HepG2 (cell line): ENCODE results near the gene CLEC7A. TPM values are rescaled to one million over a fixed set of nuclear protein-coding genes. Genes with fewer than 3 reads are reported as not detected.

Experiments used
- ATAC-seq: fragments of 200-7000 bp; cut with Tn5 transposase; 3 replicates; pipeline ENCODE4 v1.9.1; 2020; ENCODE audit warnings: mild to moderate bottlenecking, moderate library complexity
- BruUV-seq: library from RNA; stranded (reverse); fragments of 400-500 nt; replicated peaks from 2 replicates; lab custom pipeline; 2021; lab: Mats Ljungman, UMichigan
- CTCF ChIA-PET: fragments of 300-600 bp; formaldehyde crosslinking; extraction: SDS; loops from one replicate; lab custom pipeline; 2021; ENCODE audit warnings: low total read pairs, inconsistent platforms, low intra/inter-chr PET ratio; lab: Yijun Ruan, JAX
- POLR2A ChIA-PET: fragments of 350-600 bp; sonication (Branson Sonifier 250); formaldehyde crosslinking; loops from one replicate; lab custom pipeline; 2020; ENCODE audit warnings: antibody characterized with exemption, inconsistent platforms; lab: Yijun Ruan, JAX
- DNase-seq: peaks from one replicate; pipeline ENCODE4 v3.0.0-alpha.2; 2015; ENCODE audit warnings: low spot score
- FAIRE-seq: peaks from 3 replicates; lab custom pipeline; 2011; peaks lifted over from hg19 to GRCh38; lab: Jason Lieb, UNC
- H2AFZ ChIP-seq: one replicate; pipeline ENCODE4 v1.6.1; 2011; ENCODE audit warnings: low read length, inconsistent platforms
- H3K27ac ChIP-seq: fragments of 300-600 bp; 3 replicates; pipeline ENCODE4 v1.8.0; 2011; ENCODE audit warnings: mixed run types, mild to moderate bottlenecking, mixed read lengths, low read length, inconsistent platforms; ENCODE audit not compliant: insufficient read depth; ENCODE audit errors: extremely low read length
- H3K27me3 ChIP-seq, 2 experiments: fragments of 200-600 bp in 1 of 2; 2 replicates in 1 of 2; 3 replicates in 1 of 2; pipeline versions ENCODE4 v1.6.0 to v1.8.0; 2011; ENCODE audit warnings: low read length in 2 of 2, mild to moderate bottlenecking in 2 of 2, moderate library complexity in 2 of 2, inconsistent platforms in 1 of 2; ENCODE audit not compliant: insufficient read depth in 2 of 2, control insufficient read depth in 1 of 2
- H3K36me3 ChIP-seq, 2 experiments: fragments of 200-600 bp in 1 of 2; replicated peaks in 1 of 2; 2 replicates in 1 of 2; 3 replicates in 1 of 2; pipeline versions ENCODE4 v1.5.1 to v1.8.0; 2011; ENCODE audit warnings: low read length in 2 of 2, inconsistent platforms in 1 of 2; ENCODE audit not compliant: insufficient read depth in 2 of 2, control insufficient read depth in 1 of 2
- H3K4me1 ChIP-seq: 2 replicates; pipeline ENCODE4 v1.5.1; 2012; ENCODE audit warnings: low read length, inconsistent platforms; ENCODE audit not compliant: insufficient read depth
- H3K4me2 ChIP-seq: 2 replicates; pipeline ENCODE4 v1.6.0; 2011; ENCODE audit warnings: low read depth, low read length, inconsistent platforms
- H3K4me3 ChIP-seq, 3 experiments: fragments of 200-600 bp in 1 of 3; sonication (generic), shearing (Covaris generic) in 1 of 3; replicated peaks in 1 of 3; 2 replicates each; pipeline ENCODE4 v1.5.1; 2011 to 2016; ENCODE audit warnings: low read length in 3 of 3, inconsistent platforms in 2 of 3, low read depth in 2 of 3, mild to moderate bottlenecking in 2 of 3, control low read depth in 1 of 3, mixed read lengths in 1 of 3; ENCODE audit not compliant: insufficient read depth in 1 of 3
- H3K79me2 ChIP-seq: one replicate; pipeline ENCODE4 v1.6.1; 2011; ENCODE audit warnings: low read length, inconsistent platforms; ENCODE audit not compliant: insufficient read depth
- H3K9ac ChIP-seq: 2 replicates; pipeline ENCODE4 v1.6.0; 2011; ENCODE audit warnings: mild to moderate bottlenecking, low read depth, low read length, inconsistent platforms; ENCODE audit not compliant: insufficient read depth
- H3K9me3 ChIP-seq: 2 replicates; pipeline ENCODE4 v1.5.1; 2012; ENCODE audit warnings: mild to moderate bottlenecking, low read length
- H4K20me1 ChIP-seq: 2 replicates; pipeline ENCODE4 v1.6.0; 2011; ENCODE audit warnings: inconsistent platforms, mild to moderate bottlenecking, low read length, moderate library complexity; ENCODE audit not compliant: insufficient read depth
- GTF3A ChIP-seq: sonication (generic); formaldehyde crosslinking; conservative IDR thresholded peaks from 2 replicates; pipeline ENCODE4 v1.4.0; 2020; ENCODE audit warnings: mild to moderate bottlenecking, missing genetic modification reagents
- HOXA7 ChIP-seq: sonication (generic); formaldehyde crosslinking; IDR thresholded peaks from 2 replicates; pipeline ENCODE4 v1.8.1; 2022; ENCODE audit warnings: mild to moderate bottlenecking, missing genetic modification reagents, moderate library complexity
- IRF2 ChIP-seq: IDR thresholded peaks from 2 replicates; pipeline ENCODE4 v1.6.1; 2018; ENCODE audit warnings: missing genetic modification reagents, missing compliant biosample characterization
- LBX2 ChIP-seq: sonication (generic); formaldehyde crosslinking; IDR thresholded peaks from 2 replicates; pipeline ENCODE4 v1.5.0; 2020; ENCODE audit warnings: missing genetic modification reagents, mild to moderate bottlenecking, borderline replicate concordance
- MAF1 ChIP-seq: sonication (generic); formaldehyde crosslinking; IDR thresholded peaks from 2 replicates; pipeline ENCODE4 v1.5.0; 2020; ENCODE audit warnings: missing genetic modification reagents, borderline replicate concordance
- MEF2D ChIP-seq: sonication (generic); formaldehyde crosslinking; IDR thresholded peaks from 2 replicates; pipeline ENCODE4 v1.5.1; 2020; ENCODE audit warnings: mild to moderate bottlenecking, missing genetic modification reagents
- NFE2L2 ChIP-seq: fragments of 150-350 bp; IDR thresholded peaks from 2 replicates; pipeline ENCODE4 v1.6.1; 2014; ENCODE audit warnings: low read length
- SRSF1 ChIP-seq: fragments of 200-400 bp; formaldehyde crosslinking; optimal IDR thresholded peaks from 2 replicates; pipeline ENCODE3; 2017; ENCODE audit warnings: mild to moderate bottlenecking, low read depth, low read length, moderate library complexity
- TRIM24 ChIP-seq: sonication (generic); formaldehyde crosslinking; IDR thresholded peaks from 2 replicates; pipeline ENCODE4 v1.8.0; 2022; ENCODE audit warnings: mild to moderate bottlenecking, missing genetic modification reagents
- ZMYM2 ChIP-seq: sonication (generic); formaldehyde crosslinking; IDR thresholded peaks from 2 replicates; pipeline ENCODE4 v1.8.0; 2022; ENCODE audit warnings: mild to moderate bottlenecking, missing genetic modification reagents
- ZNF33A ChIP-seq: sonication (generic); formaldehyde crosslinking; IDR thresholded peaks from 2 replicates; pipeline ENCODE4 v1.5.1; 2020; ENCODE audit warnings: missing genetic modification reagents, mild to moderate bottlenecking, moderate library complexity, borderline replicate concordance
- ZNF354B ChIP-seq: sonication (generic); formaldehyde crosslinking; IDR thresholded peaks from 2 replicates; pipeline ENCODE4 v1.8.0; 2022; ENCODE audit warnings: mild to moderate bottlenecking, missing genetic modification reagents
- ZSCAN30 ChIP-seq: sonication (generic); formaldehyde crosslinking; IDR thresholded peaks from 2 replicates; pipeline ENCODE4 v1.5.0; 2020; ENCODE audit warnings: mild to moderate bottlenecking, missing genetic modification reagents
- WGBS: methylation state at CpG from one replicate; pipeline ENCODE4 v1.1.6; 2017; ENCODE audit warnings: low lambda C conversion rate; 5-methylcytosine and 5-hydroxymethylcytosine counted together
- in situ Hi-C: cut with HindIII; loops from 2 replicates; pipeline ENCODE4 v1.10.0; 2017; ENCODE audit warnings: low pct_unique_long_range_greater_than_20kb; ENCODE audit not compliant: extremely low pct_ligation_motif_present
- intact Hi-C: fragments of 100-400 bp; cut with micrococcal nuclease; formaldehyde crosslinking; loops from one replicate; pipeline ENCODE4 v1.10.0; 2022; ENCODE audit not compliant: unreplicated experiment
- polyA plus RNA-seq, 8 experiments: library from polyadenylated mRNA; depleted of rRNA in 3 of 8; stranded (reverse) in 7 of 8; unstranded in 1 of 8; fragments of >200 nt; fragmentation: Illumina TruSeq in 4 of 8; extraction: Trizol in 4 of 8; gene quantifications; 2 replicates each; pipeline versions ENCODE4 v1.2.1 to v1.2.3, GENCODE V29; 2011 to 2016; ENCODE audit warnings: low read depth in 4 of 8, missing spikeins in 1 of 8, mixed read lengths in 1 of 8; ENCODE audit not compliant: insufficient read depth in 1 of 8
- total RNA-seq, 5 experiments: library from RNA; depleted of rRNA; stranded (reverse); fragments of >200 nt; fragmentation: Illumina TruSeq; extraction: Trizol; gene quantifications; 2 replicates each; pipeline ENCODE4 v1.2.3, GENCODE V29; 2016; ENCODE audit warnings: low read depth in 1 of 5
- TF ChIP-seq, protein P1 (sequence below): sonication (generic); formaldehyde crosslinking; IDR thresholded peaks from 2 replicates; pipeline ENCODE4 v1.4.0; 2020; ENCODE audit warnings: low read depth, mild to moderate bottlenecking, missing genetic modification reagents
- TF ChIP-seq, protein P2 (sequence below): IDR thresholded peaks from 2 replicates; pipeline ENCODE4 v1.6.1; 2012; ENCODE audit warnings: inconsistent platforms
- TF ChIP-seq, protein P3 (sequence below): sonication (generic); formaldehyde crosslinking; conservative IDR thresholded peaks from 2 replicates; pipeline ENCODE4 v1.8.0; 2022; ENCODE audit warnings: mild to moderate bottlenecking, moderate library complexity, missing genetic modification reagents

CLEC7A gene
- total and polyA plus RNA-seq, 2 of the 13 experiments (the other 11 are each of a cell fraction or from before 2014, with no cell fraction given) = not detected

GRCh38 chr12:10075451-10075850 lies 54.5 kb downstream of the CLEC7A start:
- ATAC-seq (no peak), FAIRE-seq (no peak), DNase-seq (no peak)
- Histone ChIP-seq H3K4me2 (no peak overlapping the region), H3K4me1 (no peaks in the 10 kb centered on the region), H3K9ac (no peak overlapping the region), H3K27ac (no peak overlapping the region), H3K36me3 (no peaks in the 10 kb centered on the region), H4K20me1 (no peaks in the 10 kb centered on the region), H3K4me3 (no peak overlapping the region), H2AFZ (no peak overlapping the region), H3K9me3 (no peaks in the 10 kb centered on the region), H3K79me2 (no peaks in the 10 kb centered on the region), H3K27me3 (peaks cover 0 to 4% of the 10 kb centered on the region in 2 experiments; a peak in 1 of 5 replicates)
- BruUV-seq = no TSS peak
- in situ Hi-C loops (no loop called here), intact Hi-C loops (no loop called here)
- CTCF ChIA-PET = no interaction called here
- POLR2A ChIA-PET = no interaction called here
- TF ChIP-seq ZNF33A (CRISPR knock-in tag) (no peak), MEF2D (CRISPR knock-in tag) (no peak)

DNA sequence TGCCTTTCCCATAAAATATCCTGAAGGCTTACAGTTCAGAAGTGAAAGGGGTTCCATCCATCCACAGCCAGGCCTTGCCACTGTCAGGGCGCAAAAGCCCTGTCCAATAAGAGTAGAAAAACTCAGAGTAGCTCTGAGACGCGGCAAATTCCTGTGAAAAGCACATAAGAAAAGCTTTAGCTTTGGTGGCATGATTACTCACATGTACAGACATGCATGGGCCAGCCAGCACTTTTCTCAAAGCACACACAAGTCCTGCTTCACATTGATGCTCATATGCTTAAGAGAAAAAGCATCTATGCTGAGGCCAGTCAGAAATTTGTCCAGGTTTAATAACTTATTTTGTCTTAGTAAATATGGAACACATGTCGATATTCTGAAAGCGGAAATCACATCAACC lies 56.7 kb downstream of the CLEC7A start:
- Histone ChIP-seq H3K9me3 (no peaks in the 10 kb centered on the region), H3K79me2 (no peaks in the 10 kb centered on the region), H3K4me3 (no peak overlapping the region), H3K4me2 (no peak overlapping the region), H3K9ac (no peak overlapping the region), H3K27ac (no peak overlapping the region), H3K36me3 (no peaks in the 10 kb centered on the region), H2AFZ (no peak overlapping the region), H4K20me1 (no peaks in the 10 kb centered on the region), H3K4me1 (no peaks in the 10 kb centered on the region), H3K27me3 (peaks cover 2 to 4% of the 10 kb centered on the region in 2 experiments; a peak in 1 of 5 replicates)
- FAIRE-seq (no peak), ATAC-seq (no peak), DNase-seq (no peak)
- ChIA-PET CTCF (no interaction called here), POLR2A (no interaction called here)
- intact Hi-C loops (no loop called here), in situ Hi-C loops (no loop called here)
- no peak for TF ChIP-seq GTF3A (CRISPR knock-in tag)
- TF ChIP-seq ZMYM2 (CRISPR knock-in tag) = no peak
- no peak for TF ChIP-seq HOXA7 (CRISPR knock-in tag)
- TF ChIP-seq, protein P1, sequence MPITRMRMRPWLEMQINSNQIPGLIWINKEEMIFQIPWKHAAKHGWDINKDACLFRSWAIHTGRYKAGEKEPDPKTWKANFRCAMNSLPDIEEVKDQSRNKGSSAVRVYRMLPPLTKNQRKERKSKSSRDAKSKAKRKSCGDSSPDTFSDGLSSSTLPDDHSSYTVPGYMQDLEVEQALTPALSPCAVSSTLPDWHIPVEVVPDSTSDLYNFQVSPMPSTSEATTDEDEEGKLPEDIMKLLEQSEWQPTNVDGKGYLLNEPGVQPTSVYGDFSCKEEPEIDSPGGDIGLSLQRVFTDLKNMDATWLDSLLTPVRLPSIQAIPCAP (CRISPR knock-in tag) = no peak
- no peak for TF ChIP-seq LBX2 (CRISPR knock-in tag)
- TF ChIP-seq NFE2L2 = no peak
- TF ChIP-seq ZNF354B (CRISPR knock-in tag) = no peak
- TF ChIP-seq ZSCAN30 = no peak
- no peak for TF ChIP-seq TRIM24 (CRISPR knock-in tag)
- TF ChIP-seq, protein P2, sequence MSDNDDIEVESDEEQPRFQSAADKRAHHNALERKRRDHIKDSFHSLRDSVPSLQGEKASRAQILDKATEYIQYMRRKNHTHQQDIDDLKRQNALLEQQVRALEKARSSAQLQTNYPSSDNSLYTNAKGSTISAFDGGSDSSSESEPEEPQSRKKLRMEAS = no peak
- no peak for TF ChIP-seq IRF2 (CRISPR knock-in tag)
- TF ChIP-seq SRSF1 = no peak
- TF ChIP-seq MAF1 = no peak
- TF ChIP-seq, protein P3, sequence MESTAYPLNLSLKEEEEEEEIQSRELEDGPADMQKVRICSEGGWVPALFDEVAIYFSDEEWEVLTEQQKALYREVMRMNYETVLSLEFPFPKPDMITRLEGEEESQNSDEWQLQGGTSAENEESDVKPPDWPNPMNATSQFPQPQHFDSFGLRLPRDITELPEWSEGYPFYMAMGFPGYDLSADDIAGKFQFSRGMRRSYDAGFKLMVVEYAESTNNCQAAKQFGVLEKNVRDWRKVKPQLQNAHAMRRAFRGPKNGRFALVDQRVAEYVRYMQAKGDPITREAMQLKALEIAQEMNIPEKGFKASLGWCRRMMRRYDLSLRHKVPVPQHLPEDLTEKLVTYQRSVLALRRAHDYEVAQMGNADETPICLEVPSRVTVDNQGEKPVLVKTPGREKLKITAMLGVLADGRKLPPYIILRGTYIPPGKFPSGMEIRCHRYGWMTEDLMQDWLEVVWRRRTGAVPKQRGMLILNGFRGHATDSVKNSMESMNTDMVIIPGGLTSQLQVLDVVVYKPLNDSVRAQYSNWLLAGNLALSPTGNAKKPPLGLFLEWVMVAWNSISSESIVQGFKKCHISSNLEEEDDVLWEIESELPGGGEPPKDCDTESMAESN (CRISPR knock-in tag) = no peak
- 11% methylated on average over 5 of the region's 5 CpGs for WGBS
- no TSS peak for BruUV-seq
